HG03108 (cell line): ENCODE measurements around the gene RIBC1.
"Not testable (repeated sequence)": the region's sequence is repeated elsewhere in the genome, so short reads cannot be mapped to it uniquely, and the experiment has no call there.

Source experiments
- ATAC-seq: cut with Tn5 transposase; IDR thresholded peaks from one replicate; pipeline ENCODE4 v1.9.1; 2021; ENCODE audit warnings: moderate library complexity; ENCODE audit not compliant: unreplicated experiment

Gene RIBC1

DNA sequence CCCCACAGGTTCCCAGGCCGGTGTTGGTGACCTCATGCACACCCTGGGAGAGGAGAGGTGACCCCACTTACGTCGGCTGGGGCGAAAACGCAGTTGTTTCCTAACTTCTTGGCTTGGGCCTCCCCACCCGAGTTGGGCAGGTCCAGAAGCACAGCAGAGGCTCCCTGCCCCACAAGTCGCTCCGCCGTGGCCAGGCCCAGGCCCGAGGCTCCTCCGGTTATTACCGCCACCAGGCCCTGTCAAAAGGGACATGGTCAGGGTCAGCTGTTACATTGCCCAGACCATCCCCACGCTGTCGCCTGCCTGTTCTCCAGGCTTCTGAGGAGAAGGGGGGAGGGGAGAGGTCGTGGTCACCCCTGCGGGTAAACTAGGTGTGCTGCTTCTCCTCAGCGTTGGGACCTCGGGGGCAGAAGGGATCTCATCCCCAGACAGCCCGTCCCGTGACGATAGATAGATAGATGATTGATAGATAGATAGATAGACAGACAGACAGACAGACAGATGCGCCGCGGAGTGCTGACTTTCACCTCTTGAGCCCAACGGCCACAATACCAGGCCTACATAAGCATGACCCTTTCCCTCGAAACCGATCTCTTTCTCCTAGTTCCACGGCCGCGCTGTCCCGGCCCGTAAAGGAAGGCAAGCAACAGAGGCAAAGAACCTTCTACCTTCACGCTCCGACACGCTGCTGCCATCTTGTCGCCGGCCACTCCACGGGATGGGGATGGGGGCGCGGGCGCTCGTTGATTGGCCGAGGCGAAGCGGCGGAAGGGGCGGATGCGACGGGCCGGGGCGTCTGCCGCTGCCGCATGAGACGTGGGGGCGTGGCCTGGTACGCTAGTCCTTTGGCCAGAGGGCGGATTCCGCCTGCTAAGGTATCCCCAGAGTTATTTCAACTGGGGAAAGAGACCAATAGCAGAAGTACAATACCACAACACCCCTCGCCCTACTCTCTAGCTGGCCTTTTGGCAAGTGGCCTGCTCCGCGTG, 11.3 kb downstream of the RIBC1 start, which contains the start of gene HSD17B10:
HSD17B10 (minus strand) TSS at position 720 of the 989 bp plus-strand sequence; CDS start at position 695, 25 bp downstream.
- ATAC-seq = peak; percentile 95

DNA sequence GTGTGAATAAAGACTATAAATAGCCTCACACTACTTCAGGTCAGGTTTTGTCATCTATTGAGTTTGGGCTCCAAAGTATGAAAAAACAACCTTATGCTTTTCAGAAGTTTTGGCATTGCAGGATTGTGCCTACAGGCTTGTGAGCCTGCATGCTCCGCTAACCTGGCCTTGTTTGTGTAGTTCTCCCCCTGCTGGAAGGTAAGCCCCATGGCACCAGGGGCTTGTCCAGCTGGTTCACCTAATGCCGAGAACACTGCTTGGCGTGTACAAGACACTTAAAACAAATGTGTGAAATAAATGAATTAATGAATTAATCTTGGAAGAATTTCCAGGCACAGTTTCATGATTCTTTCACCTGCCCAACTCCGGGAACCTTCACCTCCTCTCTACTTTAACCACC, 13.3 kb downstream of the RIBC1 start:
- peak; percentile 57 for ATAC-seq

DNA sequence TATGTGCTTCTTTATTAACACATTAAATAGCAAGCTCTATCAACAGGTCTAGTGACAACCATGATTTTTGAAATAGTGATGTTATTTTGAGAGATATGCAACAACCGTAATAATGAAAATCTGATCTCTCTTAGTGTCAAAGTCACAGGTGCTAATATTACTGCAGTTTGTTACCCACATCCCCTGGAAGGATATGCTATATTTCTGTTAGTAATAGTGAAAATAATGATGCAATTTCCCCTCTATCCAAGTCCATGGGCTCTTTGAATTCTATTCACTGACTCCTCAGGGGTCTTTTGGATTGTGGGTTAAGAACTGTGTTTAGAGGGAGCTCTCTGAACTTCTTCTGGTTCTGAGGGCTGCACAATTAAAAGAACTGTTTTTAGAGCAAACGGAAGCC, 14.5 kb downstream of the RIBC1 start:
- no peak for ATAC-seq

DNA sequence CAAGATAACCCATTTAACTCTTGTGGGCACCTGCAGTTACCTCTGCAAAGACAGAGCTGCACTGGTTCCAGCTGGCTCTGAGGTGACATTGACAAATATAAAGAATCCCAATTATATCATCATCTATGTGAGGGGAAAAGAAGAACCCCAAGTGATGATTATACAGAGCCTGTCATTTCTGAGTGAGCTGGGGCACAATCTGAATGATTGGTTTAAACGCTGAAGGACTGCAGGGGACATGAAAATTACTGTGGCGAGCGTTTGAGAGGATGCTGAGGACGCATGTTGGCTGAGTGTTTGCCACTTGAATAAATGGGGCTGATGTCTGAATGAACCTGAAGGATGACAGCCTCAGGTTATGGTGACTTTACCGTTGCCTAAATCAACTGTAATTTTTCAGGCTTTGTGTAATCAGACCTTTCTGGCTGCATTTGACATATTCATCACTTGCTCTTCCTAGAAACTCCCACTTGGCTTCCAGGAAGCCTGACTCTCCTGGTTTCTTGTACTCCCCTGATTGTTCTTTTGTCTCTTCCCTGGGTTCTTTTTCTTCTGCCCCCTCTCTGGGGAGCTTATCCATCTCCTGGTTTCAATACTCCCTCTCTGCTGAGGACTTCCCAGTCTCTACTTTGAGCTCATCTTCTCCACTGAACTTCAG, 15.6 kb downstream of the RIBC1 start:
- no peak for ATAC-seq

DNA sequence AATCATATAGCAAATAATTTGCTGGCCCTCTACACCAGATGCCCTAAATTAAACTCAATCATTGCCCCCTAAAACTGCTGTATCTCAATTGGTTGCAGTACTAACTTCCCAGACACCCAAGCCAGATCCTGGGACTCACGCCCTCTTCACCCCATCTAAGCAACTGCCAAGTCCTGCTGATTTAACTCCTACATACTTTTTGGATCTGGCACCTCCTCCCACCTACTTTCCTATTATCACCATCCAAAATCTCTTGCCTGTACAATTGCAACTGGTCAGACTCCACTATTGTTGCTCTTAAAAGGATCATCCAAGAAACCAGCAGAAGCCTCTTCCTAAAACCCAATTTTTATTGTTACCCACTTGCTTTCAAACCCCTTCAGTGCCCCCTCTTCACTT, 16.2 kb downstream of the RIBC1 start:
- ATAC-seq = no peak

DNA sequence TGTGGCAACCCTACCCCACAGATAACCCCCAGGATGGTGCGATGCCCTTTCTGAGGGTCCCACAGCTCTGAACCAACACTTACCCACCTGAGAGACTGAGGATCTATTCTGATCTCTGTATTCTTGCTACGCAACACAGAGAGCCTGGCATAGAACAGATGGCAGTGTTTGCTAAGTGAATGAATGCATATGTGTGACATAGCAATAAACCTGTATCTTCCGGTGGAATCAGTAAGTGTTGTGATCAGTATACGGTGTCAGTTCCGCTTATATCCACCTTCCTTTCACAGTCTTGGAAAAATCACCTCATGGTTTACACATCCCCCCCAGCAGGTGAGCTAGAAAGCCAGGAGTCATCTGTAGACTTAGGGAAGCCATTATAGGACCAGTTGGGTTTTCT, 17.4 kb downstream of the RIBC1 start:
- no peak for ATAC-seq

DNA sequence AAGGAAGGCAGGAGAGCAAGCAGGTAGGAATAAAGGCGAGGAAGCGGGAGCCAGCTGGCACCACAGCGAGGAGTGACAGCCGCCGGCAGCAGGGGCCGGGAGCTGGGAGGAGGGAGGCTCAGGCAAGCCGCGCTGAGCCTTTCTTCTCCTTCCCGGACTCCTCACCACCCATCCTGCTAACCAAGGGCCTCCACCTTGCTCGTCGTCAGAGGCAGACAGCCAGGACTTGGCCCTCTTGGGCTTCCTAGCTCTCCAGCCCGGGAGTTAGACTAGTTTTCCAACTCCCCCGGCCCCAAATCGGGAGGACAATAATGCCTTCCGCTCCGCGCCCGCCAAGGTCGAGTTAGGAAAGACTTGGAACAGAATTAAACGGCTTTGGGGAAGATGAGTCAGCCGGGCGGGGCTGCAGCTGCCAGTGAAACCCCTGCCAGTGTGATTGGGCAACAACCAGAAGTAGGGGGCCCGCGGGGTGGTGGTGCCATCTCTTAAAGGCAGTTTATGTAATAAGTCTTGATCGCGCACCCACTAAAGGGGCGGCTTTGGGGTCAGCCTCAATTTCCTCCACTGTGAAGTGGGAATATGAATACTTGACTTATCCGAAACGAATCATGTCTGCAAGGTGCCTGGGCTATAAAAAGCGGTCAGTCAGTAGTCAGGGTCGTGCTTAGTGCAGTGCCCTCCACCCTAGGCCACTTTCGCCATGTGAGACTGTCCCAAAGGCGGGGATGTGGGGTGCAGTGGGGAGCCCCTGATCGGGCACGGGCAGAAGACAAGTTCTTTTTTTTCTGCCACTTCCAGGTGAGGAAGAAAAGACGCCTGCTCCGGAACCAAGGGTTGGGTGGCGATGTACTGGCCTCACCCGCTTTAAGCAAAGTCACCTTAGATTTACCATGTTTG, 18.2 kb downstream of the RIBC1 start:
- no peak for ATAC-seq

DNA sequence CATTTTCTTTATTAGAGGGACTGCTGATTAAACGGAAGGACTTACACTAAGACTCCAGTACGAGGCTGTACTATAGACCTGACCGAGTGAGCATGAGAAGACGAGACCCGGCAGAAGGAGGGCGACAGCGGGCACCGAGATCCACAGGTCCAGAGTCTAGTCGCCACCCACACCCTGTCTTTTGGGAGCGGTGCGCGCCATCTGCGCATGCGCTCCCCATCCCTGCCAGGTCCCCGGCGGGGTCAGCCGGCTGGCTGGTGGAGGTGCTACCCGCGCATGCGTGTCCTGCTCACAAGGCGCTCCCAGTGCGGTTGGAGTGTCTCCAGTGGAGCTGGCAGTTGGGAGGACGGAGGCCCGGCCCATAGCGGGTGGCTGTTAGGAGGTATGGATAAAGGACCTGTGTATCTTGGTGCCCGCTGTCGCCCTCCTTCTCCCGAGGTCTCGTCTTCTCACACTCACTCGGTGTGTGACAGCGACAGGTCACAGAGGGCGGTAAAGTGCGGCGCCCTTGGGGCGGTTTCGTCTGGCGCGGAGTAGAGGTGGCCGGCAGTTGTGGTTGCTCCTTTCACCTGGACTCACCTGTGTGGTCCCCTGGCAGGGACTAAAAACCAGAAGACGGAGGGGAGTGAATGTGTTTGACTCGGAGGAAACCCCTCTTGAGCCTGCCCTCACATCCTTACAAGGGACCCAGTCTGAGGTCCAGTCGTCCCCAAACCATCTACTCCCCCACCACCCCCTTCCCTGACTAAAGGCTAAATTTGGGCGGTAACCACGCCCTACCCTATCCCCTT, 19.1 kb downstream of the RIBC1 start:
- ATAC-seq = peak; percentile 65

DNA sequence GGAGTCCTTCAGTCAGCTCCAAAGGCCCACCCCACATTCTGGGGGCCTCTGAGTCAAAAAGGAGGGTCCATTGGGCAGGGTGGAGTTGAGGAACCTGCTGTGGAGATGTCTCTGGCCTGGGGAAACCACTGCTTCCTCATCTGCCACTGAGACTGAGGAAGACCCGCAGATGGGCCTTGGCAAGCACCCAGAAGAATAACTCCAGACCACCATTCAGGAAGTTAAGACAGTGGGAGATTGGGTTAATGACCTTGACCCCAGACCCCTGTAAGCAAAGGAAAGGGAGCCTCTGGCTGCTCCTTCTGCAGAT, 19.6 kb downstream of the RIBC1 start:
- ATAC-seq = no peak

DNA sequence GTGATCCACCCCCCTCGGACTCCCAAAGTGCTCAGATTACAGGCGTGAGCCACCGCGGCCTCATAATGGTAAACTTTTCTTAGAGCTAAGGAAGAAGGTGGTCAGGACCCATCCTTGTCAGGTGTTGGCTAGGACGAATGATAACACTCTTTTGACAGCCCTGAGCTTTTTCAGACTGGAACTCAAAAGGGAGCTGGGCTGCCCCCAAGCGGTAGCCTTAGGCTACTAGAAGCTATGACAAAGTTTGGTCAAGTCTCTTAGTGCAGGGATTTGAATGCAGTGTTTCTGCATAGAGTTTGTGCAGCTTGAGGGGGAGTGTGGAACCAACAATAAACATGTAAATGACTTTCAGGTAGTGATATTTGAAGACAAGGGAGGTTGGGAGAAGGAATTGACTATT, 23.3 kb downstream of the RIBC1 start:
- no peak for ATAC-seq

DNA sequence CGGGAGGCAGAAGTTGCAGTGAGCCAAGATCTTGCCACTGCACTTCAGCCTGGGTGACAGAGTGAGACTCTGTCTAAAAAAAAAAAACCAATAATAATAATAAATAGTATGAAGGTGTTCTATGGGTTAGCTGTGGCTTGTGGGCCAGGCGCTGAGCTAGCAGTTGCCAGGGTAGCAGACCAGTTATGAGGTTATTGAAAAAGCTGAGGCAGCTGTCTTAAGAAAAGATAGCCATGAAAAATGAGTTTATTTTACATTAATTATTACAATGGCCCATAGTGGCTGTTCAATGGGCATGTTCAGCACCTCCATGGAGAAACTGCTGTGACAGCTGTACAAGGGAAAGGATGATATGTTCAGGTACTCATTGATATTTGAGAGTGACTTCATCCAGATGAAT, 24.8 kb downstream of the RIBC1 start:
- no peak for ATAC-seq

DNA sequence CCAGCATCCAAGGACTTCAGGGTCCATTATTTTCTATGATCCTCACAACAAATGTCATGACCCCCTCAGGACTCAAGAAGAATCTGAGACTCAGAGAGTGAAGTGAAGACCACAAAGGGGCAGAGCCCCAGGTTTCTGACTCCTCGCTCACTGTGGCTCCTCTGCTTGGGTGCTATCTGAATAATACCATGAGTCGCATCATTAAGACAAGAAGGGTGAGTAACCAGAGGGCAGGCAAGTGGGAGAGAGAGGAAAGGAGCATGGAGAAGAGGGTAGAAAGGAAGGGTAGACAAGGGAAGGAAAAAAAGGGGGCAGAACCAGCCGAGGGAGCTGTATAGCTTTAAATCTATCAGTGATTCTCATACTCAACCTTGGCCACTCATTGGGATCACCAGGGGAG, 27.0 kb downstream of the RIBC1 start:
- no peak for ATAC-seq

DNA sequence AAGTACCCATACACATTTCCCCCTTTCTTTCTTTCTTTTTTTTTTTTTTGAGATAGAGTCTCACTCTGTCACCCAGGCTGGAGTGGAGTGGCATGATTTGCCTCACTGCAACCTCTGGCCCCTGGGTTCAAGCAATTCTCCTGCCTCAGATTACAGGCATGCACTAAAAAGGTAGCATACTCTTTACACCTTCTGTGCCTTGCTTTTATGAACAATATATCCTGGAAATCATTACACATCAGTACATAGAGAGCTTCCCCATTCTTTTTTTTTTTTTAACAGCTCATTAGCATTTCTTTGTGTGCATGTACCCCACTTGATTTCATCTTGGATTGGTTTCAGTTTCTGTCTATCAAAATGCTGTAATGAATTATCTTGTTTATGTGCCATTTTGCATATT, 30.1 kb downstream of the RIBC1 start:
- ATAC-seq = no peak

DNA sequence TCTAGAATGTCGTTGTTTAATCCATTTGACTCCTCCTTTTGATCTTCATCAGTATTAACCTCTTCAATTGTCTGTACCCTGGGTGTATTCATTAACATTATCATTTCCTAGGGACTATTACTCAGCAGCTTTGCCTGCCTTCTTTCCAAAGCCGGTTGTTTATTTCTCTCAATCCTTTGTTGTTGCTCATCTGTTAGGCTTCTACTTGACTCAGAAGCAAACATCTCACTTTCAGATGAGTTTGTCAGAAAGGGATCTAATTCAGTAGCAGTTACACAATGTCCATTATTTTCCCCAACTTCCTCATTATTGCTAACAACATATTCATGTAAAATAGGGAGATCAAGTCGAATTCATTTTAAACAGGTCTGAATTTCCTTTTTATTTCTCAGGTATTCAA, 33.6 kb downstream of the RIBC1 start:
- no peak for ATAC-seq

DNA sequence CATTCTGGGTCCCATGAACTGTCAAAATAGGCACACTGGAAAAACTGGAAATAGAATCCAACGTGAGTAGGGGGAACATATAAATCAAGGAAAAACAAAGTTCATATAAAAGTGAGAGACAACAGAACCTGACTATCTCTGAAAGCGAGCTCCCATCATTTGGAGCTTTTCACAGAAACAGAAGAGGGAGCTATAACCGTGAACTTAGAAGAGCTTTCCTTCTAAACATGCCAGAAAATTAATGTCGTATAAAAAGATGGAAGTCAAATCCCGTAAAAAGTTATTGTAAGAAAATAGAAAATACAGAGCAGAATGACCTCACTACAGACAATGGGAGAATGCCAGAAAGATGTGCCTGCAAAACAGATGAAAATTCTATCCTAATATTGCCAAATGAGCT, 35.4 kb downstream of the RIBC1 start:
- ATAC-seq = no peak

DNA sequence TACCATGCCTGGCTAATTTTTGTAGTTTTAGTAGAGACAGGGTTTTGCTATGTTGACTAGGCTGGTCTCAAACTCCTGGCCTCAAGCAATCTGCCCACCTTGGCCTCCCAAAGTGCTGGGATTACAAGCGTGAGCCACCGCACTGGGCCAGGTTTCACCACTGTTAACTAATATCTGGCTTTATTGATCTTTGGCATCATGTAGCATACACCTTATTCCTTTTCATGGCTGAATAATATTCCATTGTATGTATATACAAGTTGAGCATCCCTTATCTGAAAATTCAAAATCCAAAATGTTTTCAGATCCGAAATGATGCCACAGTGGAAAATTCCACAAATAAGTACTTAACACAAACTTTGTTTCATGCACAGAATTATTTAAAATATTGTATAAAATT, 46.0 kb downstream of the RIBC1 start:
- not testable (repeated sequence) for ATAC-seq

DNA sequence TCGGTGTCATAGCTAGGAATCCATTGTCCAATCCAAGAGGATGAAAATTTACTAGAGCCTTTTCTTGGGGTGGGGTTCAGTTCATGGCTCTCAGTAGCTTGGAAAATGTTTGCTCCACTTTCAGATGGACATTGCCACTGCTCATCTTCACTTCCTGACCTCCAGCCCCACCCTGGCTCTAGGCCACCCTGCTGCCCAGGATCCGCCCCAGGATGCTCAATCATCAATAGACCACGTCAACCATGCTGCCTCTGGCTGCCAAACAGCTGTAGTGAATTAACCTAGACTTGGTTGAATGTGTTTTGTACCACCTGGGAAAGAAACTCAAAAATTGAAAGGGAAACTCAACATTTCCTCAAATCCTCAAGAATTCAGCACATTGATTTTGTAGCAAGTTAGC, 48.7 kb downstream of the RIBC1 start:
- ATAC-seq = no peak

DNA sequence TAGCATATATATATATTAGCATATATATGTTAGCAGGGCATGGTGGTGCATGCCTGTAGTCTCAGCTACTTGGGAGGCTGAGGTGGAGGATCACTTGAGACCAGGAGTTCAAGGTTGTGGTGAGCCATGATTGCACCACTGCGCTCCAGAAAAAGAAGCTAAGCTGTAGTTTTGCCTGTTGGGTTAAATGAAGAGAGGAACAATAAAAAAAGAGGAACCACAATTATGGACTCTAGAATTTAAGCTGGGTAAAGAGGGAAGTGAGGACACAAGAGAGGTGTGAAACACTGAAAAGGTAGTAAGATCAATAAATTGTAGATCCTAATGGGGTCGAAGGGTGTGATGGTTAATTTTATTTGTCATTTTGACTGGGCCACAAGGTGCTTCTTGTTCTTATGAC, 52.0 kb downstream of the RIBC1 start:
- no peak for ATAC-seq

DNA sequence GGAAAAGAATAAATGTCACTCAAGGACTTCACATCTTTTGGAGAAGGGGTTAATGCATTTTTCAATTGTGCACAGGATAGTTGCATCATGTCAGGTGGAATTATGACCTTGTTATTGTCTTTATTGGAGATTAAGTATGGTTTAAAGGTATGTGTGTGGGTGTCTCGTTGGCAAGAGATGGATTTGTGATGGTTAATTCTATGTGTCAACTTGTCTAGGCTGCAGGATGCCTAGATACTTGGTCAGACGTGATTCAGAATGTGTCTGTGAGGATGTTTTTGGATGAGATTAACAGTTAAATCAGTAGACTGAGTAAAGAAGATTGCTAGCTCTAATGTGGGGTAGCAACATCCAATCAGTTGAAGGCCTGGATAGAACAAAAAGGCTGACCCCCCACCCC, 53.7 kb downstream of the RIBC1 start:
- ATAC-seq = no peak

DNA sequence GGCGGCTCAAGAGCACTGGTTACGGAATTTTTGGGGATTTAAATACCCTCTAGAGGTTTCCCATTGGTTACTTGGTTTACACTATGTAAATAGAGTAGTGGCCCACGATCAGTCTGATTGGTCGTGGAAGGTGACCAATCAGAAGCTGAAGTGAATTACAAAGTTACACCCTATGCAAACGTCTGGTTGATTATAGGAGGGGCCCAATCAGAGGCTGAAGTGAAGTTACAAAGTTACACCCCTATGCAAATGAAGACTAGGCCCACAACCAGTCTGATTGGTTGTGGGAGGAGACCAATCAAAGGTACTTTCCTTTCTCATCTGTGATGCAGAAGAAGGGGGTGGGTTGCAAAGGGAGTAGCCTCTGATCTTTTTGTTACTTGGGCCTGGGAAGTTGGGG, 56.6 kb downstream of the RIBC1 start:
- ATAC-seq = no peak
